ENCODE results near the gene HS3ST6. TPM values are rescaled to one million over a fixed set of nuclear protein-coding genes. Genes with fewer than 3 reads are reported as not detected.
"Not testable (repeated sequence)": the region's sequence is repeated elsewhere in the genome, so short reads cannot be mapped to it uniquely, and the experiment has no call there.

The HS3ST6 gene
- polyA plus RNA-seq (2013, experiment 1 of 2; ENCODE audit: insufficient read length): not detected
- not detected for polyA plus RNA-seq (2013, experiment 2 of 2; ENCODE audit: insufficient read length)

- DNase-seq: no peak
These were observed at the start of gene HS3ST6 for GRCh38 chr16:1918351-1919326. Gene HS3ST6 (minus strand): TSS chr16:1918415. CDS start chr16:1918323, 92 bp downstream.

- no peak for DNase-seq
These were observed 48.2 kb upstream of the HS3ST6 start, which contains the start of gene RNF151 for GRCh38 chr16:1966460-1966859. Gene RNF151 (plus strand): TSS chr16:1966856. CDS start chr16:1966882, 26 bp downstream.

- no peak for DNase-seq
These were observed 47.3 kb upstream of the HS3ST6 start for GRCh38 chr16:1965396-1966001.

GRCh38 chr16:1964506-1965395 lies 46.5 kb upstream of the HS3ST6 start, which contains the start of gene RPS2:
Gene RPS2 (minus strand): TSS chr16:1964826. CDS start chr16:1964625, 201 bp downstream.
- peak; percentile 98 for DNase-seq

GRCh38 chr16:1963806-1964505 lies 45.7 kb upstream of the HS3ST6 start:
- DNase-seq: peak; percentile 26

GRCh38 chr16:1962161-1963153 lies 44.2 kb upstream of the HS3ST6 start:
- not testable (repeated sequence) for DNase-seq

GRCh38 chr16:1961651-1962067 lies 43.4 kb upstream of the HS3ST6 start:
- no peak for DNase-seq

- DNase-seq: peak; percentile 43
These were observed 42.7 kb upstream of the HS3ST6 start for GRCh38 chr16:1960665-1961630.

GRCh38 chr16:1959269-1960039 lies 41.2 kb upstream of the HS3ST6 start, which contains the start of gene NDUFB10:
Gene NDUFB10 (plus strand): TSS chr16:1959538. CDS start chr16:1959625, 87 bp downstream.
- peak; percentile 88 for DNase-seq

GRCh38 chr16:1958715-1959268 lies 40.6 kb upstream of the HS3ST6 start:
- DNase-seq: no peak

- not testable (repeated sequence) for DNase-seq
These were observed 39.9 kb upstream of the HS3ST6 start for GRCh38 chr16:1958143-1958491.

- DNase-seq: not testable (repeated sequence)
These were observed 39.4 kb upstream of the HS3ST6 start for GRCh38 chr16:1957434-1958142.

GRCh38 chr16:1953734-1954133 lies 35.5 kb upstream of the HS3ST6 start:
- DNase-seq: no peak

GRCh38 chr16:1950559-1950958 lies 32.3 kb upstream of the HS3ST6 start:
- no peak for DNase-seq

GRCh38 chr16:1950047-1950446 lies 31.8 kb upstream of the HS3ST6 start:
- DNase-seq: no peak

- no peak for DNase-seq
These were observed 31.3 kb upstream of the HS3ST6 start for GRCh38 chr16:1949507-1949906.

- DNase-seq: no peak
These were observed 29.1 kb upstream of the HS3ST6 start for GRCh38 chr16:1947369-1947670.
